Stimulated activated naive CD4-positive, alpha-beta T cell treated with Interleukin-2 at 50 U/mL for 16 hours (primary cell): ENCODE data around the gene ADD3.
A peak's percentile ranks its signal among the peaks of the same experiment; 100 is the strongest.

Source experiments
- DNase-seq: peaks from one replicate; lab custom pipeline; 2025; lab: John Stamatoyannopoulos, UW

ADD3 gene

GRCh38 chr10:110006358-110007160 is 1.2 kb upstream of the ADD3 start:
- no peak for DNase-seq

- peak; percentile 68 for DNase-seq
These were observed 553 bp upstream of the ADD3 start for GRCh38 chr10:110007161-110007700.

GRCh38 chr10:110008518-110009339 is 945 bp downstream of the ADD3 start:
- DNase-seq, result peak; percentile 25

GRCh38 chr10:110009736-110010475 is 2.1 kb downstream of the ADD3 start:
- DNase-seq, result peak; percentile 36

- no peak for DNase-seq
These were observed 2.9 kb downstream of the ADD3 start for GRCh38 chr10:110010486-110011378.

- DNase-seq, result no peak
These were observed 3.9 kb downstream of the ADD3 start for GRCh38 chr10:110011681-110012080.

- DNase-seq, result no peak
These were observed 6.0 kb downstream of the ADD3 start for GRCh38 chr10:110013630-110014293.

- DNase-seq, result no peak
These were observed 8.3 kb downstream of the ADD3 start for GRCh38 chr10:110016039-110016438.

- no peak for DNase-seq
These were observed 9.3 kb downstream of the ADD3 start for GRCh38 chr10:110017052-110017451.

- DNase-seq, result no peak
These were observed 10.1 kb downstream of the ADD3 start for GRCh38 chr10:110017907-110018306.

GRCh38 chr10:110020265-110020664 is 12.5 kb downstream of the ADD3 start:
- no peak for DNase-seq

- DNase-seq, result no peak
These were observed 15.1 kb downstream of the ADD3 start for GRCh38 chr10:110022716-110023504.

- no peak for DNase-seq
These were observed 16.1 kb downstream of the ADD3 start for GRCh38 chr10:110023785-110024465.

- DNase-seq, result no peak
These were observed 21.7 kb downstream of the ADD3 start for GRCh38 chr10:110029450-110029849.

- DNase-seq, result no peak
These were observed 25.3 kb downstream of the ADD3 start for GRCh38 chr10:110032801-110033700.

GRCh38 chr10:110033701-110034235 is 26.0 kb downstream of the ADD3 start:
- DNase-seq, result no peak

- no peak for DNase-seq
These were observed 26.8 kb downstream of the ADD3 start for GRCh38 chr10:110034596-110034995.
